Trophoblast cell (in vitro differentiated cells and primary cell): ENCODE measurements around the gene HMCN2.

Experiments used
- DNase-seq, 2 donors: peaks; one replicate each; pipeline ENCODE4 v3.0.0-alpha.2; 2016
- H2AFZ ChIP-seq: 2 replicates; pipeline ENCODE4 v1.6.1; 2013; ENCODE audit warnings: low read length, moderate library complexity, mild to moderate bottlenecking; ENCODE audit not compliant: insufficient read depth, poor library complexity
- H2AK5ac ChIP-seq: 2 replicates; pipeline ENCODE4 v1.6.1; 2013; ENCODE audit warnings: mild to moderate bottlenecking, low read length
- H2BK120ac ChIP-seq: 2 replicates; pipeline ENCODE4 v1.6.1; 2013; ENCODE audit warnings: low read length, mild to moderate bottlenecking, moderate library complexity; ENCODE audit not compliant: insufficient read depth, poor library complexity
- H2BK12ac ChIP-seq: 2 replicates; pipeline ENCODE4 v1.6.1; 2013; ENCODE audit warnings: mild to moderate bottlenecking, low read length, moderate library complexity
- H2BK5ac ChIP-seq: 2 replicates; pipeline ENCODE4 v1.6.1; 2013; ENCODE audit warnings: low read length, low read depth, moderate library complexity, mild to moderate bottlenecking; ENCODE audit not compliant: poor library complexity
- H3K14ac ChIP-seq: 2 replicates; pipeline ENCODE4 v1.6.1; 2013; ENCODE audit warnings: mild to moderate bottlenecking, low read length
- H3K18ac ChIP-seq: 2 replicates; pipeline ENCODE4 v1.6.1; 2013; ENCODE audit warnings: mild to moderate bottlenecking, low read length
- H3K23ac ChIP-seq: 2 replicates; pipeline ENCODE4 v1.6.1; 2013; ENCODE audit warnings: low read length
- H3K27ac ChIP-seq: 2 replicates; pipeline ENCODE4 v1.5.1; 2013; ENCODE audit warnings: low read depth, mild to moderate bottlenecking, inconsistent platforms, low read length, moderate library complexity
- H3K27me3 ChIP-seq: 2 replicates; pipeline ENCODE4 v1.6.1; 2013; ENCODE audit warnings: inconsistent platforms, mild to moderate bottlenecking, low read length, moderate library complexity; ENCODE audit not compliant: insufficient read depth
- H3K36me3 ChIP-seq, 2 experiments: 1 replicate in 1 of 2; 2 replicates in 1 of 2; pipeline ENCODE4 v1.6.1; 2013; ENCODE audit warnings: low read length in 2 of 2, mild to moderate bottlenecking in 2 of 2, moderate library complexity in 1 of 2; ENCODE audit not compliant: insufficient read depth in 2 of 2, control insufficient read depth in 1 of 2
- H3K4ac ChIP-seq: 2 replicates; pipeline ENCODE4 v1.6.1; 2013; ENCODE audit warnings: low read depth, mild to moderate bottlenecking, low read length, moderate library complexity
- H3K4me1 ChIP-seq, 2 experiments: 1 replicate in 1 of 2; 2 replicates in 1 of 2; pipeline ENCODE4 v1.6.1; 2013; ENCODE audit warnings: low read length in 2 of 2, mild to moderate bottlenecking in 2 of 2, moderate library complexity in 1 of 2; ENCODE audit not compliant: insufficient read depth in 2 of 2, control insufficient read depth in 1 of 2
- H3K4me2 ChIP-seq: 2 replicates; pipeline ENCODE4 v1.6.1; 2013; ENCODE audit warnings: inconsistent platforms, mild to moderate bottlenecking, low read length, moderate library complexity
- H3K4me3 ChIP-seq: 2 replicates; pipeline ENCODE4 v1.5.1; 2013; ENCODE audit warnings: mild to moderate bottlenecking, low read depth, low read length, inconsistent platforms
- H3K79me1 ChIP-seq: one replicate; pipeline ENCODE4 v1.6.1; 2013; ENCODE audit warnings: low read length
- H3K79me2 ChIP-seq: 2 replicates; pipeline ENCODE4 v1.6.1; 2013; ENCODE audit warnings: low read length, mild to moderate bottlenecking; ENCODE audit not compliant: control insufficient read depth, insufficient read depth, poor library complexity
- H3K9ac ChIP-seq: 2 replicates; pipeline ENCODE4 v1.6.1; 2013; ENCODE audit warnings: mild to moderate bottlenecking, low read length
- H3K9me3 ChIP-seq: 2 replicates; pipeline ENCODE4 v1.6.1; 2013; ENCODE audit warnings: low read depth, mild to moderate bottlenecking, control low read depth, inconsistent platforms, low read length; ENCODE audit not compliant: insufficient read depth
- H4K12ac ChIP-seq: 2 replicates; pipeline ENCODE4 v1.6.1; 2013; ENCODE audit warnings: low read depth, mild to moderate bottlenecking, low read length, moderate library complexity
- H4K8ac ChIP-seq: 2 replicates; pipeline ENCODE4 v1.6.1; 2013; ENCODE audit warnings: low read depth, mild to moderate bottlenecking, low read length, moderate library complexity
- H4K91ac ChIP-seq: one replicate; pipeline ENCODE4 v1.6.1; 2013; ENCODE audit warnings: low read depth, mild to moderate bottlenecking, low read length, moderate library complexity
- WGBS: extraction: QIAGEN DNeasy Blood & Tissue Kit; methylation state at CpG from one replicate; pipeline ENCODE4 v1.1.7; 2013; ENCODE audit warnings: missing lambda C conversion rate; ENCODE audit not compliant: insufficient read length, insufficient coverage; ENCODE audit errors: extremely low coverage; 5-methylcytosine and 5-hydroxymethylcytosine counted together

HMCN2 gene

DNA sequence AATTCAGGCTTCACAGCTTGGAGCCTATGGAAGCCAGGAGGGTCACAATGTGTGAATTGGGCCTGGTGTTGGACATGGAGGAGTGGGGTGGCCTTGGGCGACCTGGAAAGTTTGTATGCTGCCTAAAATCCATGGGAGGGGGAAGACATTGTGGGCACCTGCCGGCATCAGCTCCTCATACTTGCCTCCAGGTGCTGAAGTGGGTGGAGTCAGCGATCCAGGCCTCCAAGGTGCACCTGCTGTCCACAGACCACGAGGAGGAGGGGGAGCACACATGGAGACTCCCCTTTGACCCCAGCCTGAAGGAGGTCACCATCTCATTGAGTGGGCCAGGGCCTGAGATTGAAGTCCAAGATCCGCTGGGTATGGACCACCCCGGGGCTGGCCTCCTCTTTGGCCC lies 29.1 kb downstream of the HMCN2 start:
- H3K4me2 ChIP-seq, result no peak overlapping the region
- DNase-seq, result no peak
- H4K12ac ChIP-seq, result no peak overlapping the region
- H2BK5ac ChIP-seq, result no peak overlapping the region
- H3K36me3 ChIP-seq, result peaks cover 0 to 1% of the 10 kb centered on the region in 2 experiments
- H3K27me3 ChIP-seq, result no peaks in the 10 kb centered on the region
- peaks cover 5% of the 10 kb centered on the region for H3K9me3 ChIP-seq
- H3K14ac ChIP-seq, result no peak overlapping the region
- H2AFZ ChIP-seq, result no peak overlapping the region
- no peak overlapping the region for H3K18ac ChIP-seq
- WGBS, result no CpG with 5 or more reads among the region's 6 CpGs
- H3K9ac ChIP-seq, result no peak overlapping the region
- no peaks in the 10 kb centered on the region for H3K79me2 ChIP-seq
- no peak overlapping the region for H2AK5ac ChIP-seq
- H4K8ac ChIP-seq, result no peak overlapping the region
- no peak overlapping the region for H2BK12ac ChIP-seq
- no peaks in the 10 kb centered on the region for H3K79me1 ChIP-seq
- no peak overlapping the region for H2BK120ac ChIP-seq
- no peak overlapping the region for H4K91ac ChIP-seq
- no peak overlapping the region for H3K27ac ChIP-seq
- no peaks in the 10 kb centered on the region for H3K4me1 ChIP-seq
- no peak overlapping the region for H3K4me3 ChIP-seq
- H3K23ac ChIP-seq, result no peak overlapping the region
- H3K4ac ChIP-seq, result no peak overlapping the region

DNA sequence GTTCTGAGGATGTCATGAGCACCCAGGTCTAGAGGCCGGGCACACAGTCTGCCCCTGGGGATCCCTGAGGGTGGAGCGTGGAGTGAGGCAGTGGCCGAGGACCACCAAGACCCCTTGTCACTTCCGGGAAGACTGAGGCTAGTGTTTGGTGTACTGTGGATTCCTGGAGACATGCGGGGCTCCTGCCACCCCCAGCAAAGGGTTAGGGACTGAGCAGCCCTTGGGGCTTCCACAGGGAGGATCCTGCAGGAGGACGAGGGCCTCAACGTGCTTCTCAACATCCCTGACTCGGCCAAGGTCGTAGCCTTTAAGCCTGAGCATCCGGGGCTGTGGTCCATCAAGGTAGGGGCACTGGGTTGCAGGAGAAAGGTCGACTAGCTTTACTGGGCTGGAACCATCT lies 29.9 kb downstream of the HMCN2 start:
- no peak for DNase-seq
- Histone ChIP-seq H2BK12ac (no peak overlapping the region), H4K12ac (no peak overlapping the region), H3K36me3 (peaks cover 0 to 6% of the 10 kb centered on the region in 2 experiments), H3K9ac (no peak overlapping the region), H2BK120ac (no peak overlapping the region), H3K14ac (no peak overlapping the region), H2AK5ac (no peak overlapping the region), H3K79me1 (no peaks in the 10 kb centered on the region), H3K27ac (no peak overlapping the region), H2BK5ac (no peak overlapping the region), H2AFZ (no peak overlapping the region), H3K9me3 (peaks cover 5% of the 10 kb centered on the region), H3K18ac (no peak overlapping the region), H3K4me2 (no peak overlapping the region), H4K8ac (no peak overlapping the region), H4K91ac (no peak overlapping the region), H3K4ac (no peak overlapping the region), H3K23ac (no peak overlapping the region), H3K4me1 (no peaks in the 10 kb centered on the region), H3K79me2 (no peaks in the 10 kb centered on the region), H3K27me3 (no peaks in the 10 kb centered on the region), H3K4me3 (no peak overlapping the region)
- WGBS, result no CpG with 5 or more reads among the region's 11 CpGs

DNA sequence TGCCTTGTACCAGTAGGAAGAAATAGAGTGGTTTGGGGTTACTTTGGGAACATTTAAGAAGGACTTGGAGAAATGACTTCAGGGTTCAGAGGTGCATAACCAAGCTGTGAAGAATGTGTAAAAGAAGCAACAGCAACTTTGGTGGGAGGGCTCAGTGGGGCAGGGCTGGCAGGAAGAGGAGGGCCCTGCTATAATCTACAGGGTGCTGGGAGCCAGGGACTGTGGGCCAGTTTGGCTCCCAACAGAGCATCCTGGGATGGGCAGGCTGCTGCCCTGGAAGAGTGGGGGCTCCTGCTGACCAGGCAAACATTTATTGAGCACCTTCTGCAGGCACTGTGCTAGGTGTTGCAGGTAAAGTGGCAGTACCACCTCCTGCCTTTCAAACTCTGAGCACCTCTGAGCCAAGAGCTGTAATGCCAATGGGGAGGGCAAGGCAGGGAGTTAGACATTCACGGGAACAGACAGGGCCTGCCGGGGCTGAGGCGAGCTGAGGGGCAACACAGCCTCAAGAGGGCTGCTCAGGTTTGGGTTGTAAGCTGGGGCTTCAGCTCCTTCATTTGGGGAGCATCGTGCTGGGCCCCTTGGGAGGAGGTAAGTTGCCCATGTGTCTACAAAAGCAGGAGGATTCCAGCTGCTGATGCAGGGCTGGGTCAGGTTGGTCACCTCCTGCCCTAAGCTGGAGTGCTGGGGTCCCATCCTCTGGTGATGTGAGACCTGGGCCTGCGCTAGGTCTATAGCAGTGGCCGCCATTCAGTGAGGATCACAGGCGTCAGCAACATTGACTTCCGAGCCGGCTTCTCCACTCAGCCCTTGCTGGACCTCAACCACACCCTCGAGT lies 30.6 kb downstream of the HMCN2 start:
- H3K79me2 ChIP-seq, result no peaks in the 10 kb centered on the region
- H3K4ac ChIP-seq, result no peak overlapping the region
- H4K91ac ChIP-seq, result no peak overlapping the region
- H3K27ac ChIP-seq, result no peak overlapping the region
- no peak overlapping the region for H3K18ac ChIP-seq
- no peak overlapping the region for H3K4me2 ChIP-seq
- no peaks in the 10 kb centered on the region for H3K27me3 ChIP-seq
- H3K23ac ChIP-seq, result no peak overlapping the region
- H3K14ac ChIP-seq, result no peak overlapping the region
- H4K12ac ChIP-seq, result no peak overlapping the region
- H4K8ac ChIP-seq, result no peak overlapping the region
- no CpG with 5 or more reads among the region's 10 CpGs for WGBS
- peaks cover 0 to 6% of the 10 kb centered on the region in 2 experiments for H3K36me3 ChIP-seq
- H2BK120ac ChIP-seq, result no peak overlapping the region
- H3K9ac ChIP-seq, result no peak overlapping the region
- H3K4me1 ChIP-seq, result no peaks in the 10 kb centered on the region
- H3K79me1 ChIP-seq, result no peaks in the 10 kb centered on the region
- DNase-seq, result no peak
- H3K9me3 ChIP-seq, result peaks cover 5% of the 10 kb centered on the region
- H2BK5ac ChIP-seq, result no peak overlapping the region
- H2AFZ ChIP-seq, result no peak overlapping the region
- H3K4me3 ChIP-seq, result no peak overlapping the region
- no peak overlapping the region for H2AK5ac ChIP-seq
- H2BK12ac ChIP-seq, result no peak overlapping the region

DNA sequence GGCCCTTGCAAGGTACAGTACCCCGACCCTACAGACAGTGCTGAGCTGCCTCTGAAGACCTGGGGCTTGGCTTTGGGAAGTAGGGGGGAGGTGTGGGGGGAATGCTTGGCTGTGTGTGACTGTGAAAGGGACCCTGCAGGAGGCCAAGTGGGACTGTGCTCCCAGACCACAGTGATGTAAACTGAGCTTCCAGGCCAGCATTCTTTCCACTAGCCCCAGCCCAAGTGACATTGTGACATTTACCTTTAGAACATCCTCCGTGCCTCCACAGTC lies 31.2 kb downstream of the HMCN2 start:
- no peak overlapping the region for H2BK12ac ChIP-seq
- no peak overlapping the region for H3K4me3 ChIP-seq
- no peak for DNase-seq
- H2BK5ac ChIP-seq, result no peak overlapping the region
- H2AFZ ChIP-seq, result no peak overlapping the region
- H3K9ac ChIP-seq, result no peak overlapping the region
- H4K91ac ChIP-seq, result no peak overlapping the region
- no peak overlapping the region for H3K27ac ChIP-seq
- H3K4me1 ChIP-seq, result peaks cover 0 to 3% of the 10 kb centered on the region in 2 experiments
- no peak overlapping the region for H3K23ac ChIP-seq
- H3K36me3 ChIP-seq, result peaks cover 0 to 6% of the 10 kb centered on the region in 2 experiments
- H3K79me1 ChIP-seq, result no peaks in the 10 kb centered on the region
- H3K79me2 ChIP-seq, result no peaks in the 10 kb centered on the region
- no peak overlapping the region for H3K4me2 ChIP-seq
- no CpG with 5 or more reads among the region's 2 CpGs for WGBS
- no peak overlapping the region for H4K12ac ChIP-seq
- no peak overlapping the region for H3K18ac ChIP-seq
- no peak overlapping the region for H4K8ac ChIP-seq
- peaks cover 5% of the 10 kb centered on the region for H3K9me3 ChIP-seq
- H2BK120ac ChIP-seq, result no peak overlapping the region
- no peak overlapping the region for H2AK5ac ChIP-seq
- H3K14ac ChIP-seq, result no peak overlapping the region
- H3K27me3 ChIP-seq, result no peaks in the 10 kb centered on the region
- H3K4ac ChIP-seq, result no peak overlapping the region
